GM18951 (cell line): Measurements from ENCODE around the gene STIL.
"Not testable (repeated sequence)": the region's sequence is repeated elsewhere in the genome, so short reads cannot be mapped to it uniquely, and the experiment has no call there.

Source experiments
- POLR2A ChIP-seq: IDR thresholded peaks from 4 replicates; pipeline ENCODE4 v1.6.1; 2011; ENCODE audit warnings: mild to moderate bottlenecking; ENCODE audit not compliant: insufficient read length, insufficient read depth; ENCODE audit errors: extremely low read depth
- in situ Hi-C: fragments of 300-500 bp; cut with MboI; formaldehyde crosslinking; loops from one replicate; pipeline ENCODE4 v1.12.0; 2022; ENCODE audit warnings: low sequenced_read_pairs, mixed read lengths, inconsistent platforms; ENCODE audit not compliant: unreplicated experiment

Gene STIL

GRCh38 chr1:47313915-47314664, at the start of gene STIL:
Gene STIL (minus strand): TSS chr1:47314147. CDS start chr1:47310319, 3,828 bp downstream.
- in situ Hi-C loops: no loop called here
- peak; percentile 75 for TF ChIP-seq POLR2A

- in situ Hi-C loops: no loop called here
- TF ChIP-seq POLR2A: no peak
These were observed 48.9 kb upstream of the STIL start for GRCh38 chr1:47362828-47363227.

DNA sequence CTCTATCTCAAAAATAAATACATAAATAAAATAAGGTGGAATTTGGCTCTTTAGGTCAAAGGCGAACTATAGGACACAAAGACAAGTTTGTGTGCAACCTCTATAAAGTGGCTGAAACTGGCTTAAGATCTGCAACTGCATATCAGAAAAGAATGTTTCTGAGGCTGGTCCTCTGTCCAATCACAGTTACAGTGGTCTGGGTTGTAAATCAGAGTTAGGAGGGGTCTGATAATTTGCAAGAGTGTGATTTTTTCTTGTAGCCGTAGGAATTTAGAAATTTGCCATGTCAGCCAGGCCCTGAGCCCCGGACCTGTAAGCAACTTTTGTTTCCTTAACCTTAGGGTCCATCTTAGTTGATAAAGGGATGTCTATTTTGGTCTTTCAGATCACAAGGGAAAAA, 47.4 kb upstream of the STIL start:
- no peak for TF ChIP-seq POLR2A
- in situ Hi-C loops: no loop called here

DNA sequence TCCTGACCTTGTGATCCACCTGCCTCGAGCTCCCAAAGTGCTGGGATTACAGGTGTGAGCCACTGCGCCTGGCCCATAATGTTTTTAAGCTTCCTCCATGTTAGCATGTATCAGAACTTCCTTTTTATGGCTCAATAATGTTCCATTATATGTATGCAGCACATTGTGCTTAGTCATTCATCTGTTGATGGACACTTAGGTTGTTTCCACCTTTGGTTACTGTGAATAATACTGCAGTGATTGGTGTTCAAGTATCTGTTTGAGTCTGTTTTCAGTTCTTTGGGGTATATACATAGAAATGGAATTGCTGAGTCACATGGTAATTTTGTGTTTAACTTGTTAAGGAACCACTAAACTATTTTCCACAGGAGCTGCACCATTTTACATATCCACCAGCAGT, 37.4 kb upstream of the STIL start:
- TF ChIP-seq POLR2A: no peak
- in situ Hi-C loops: no loop called here

GRCh38 chr1:47348246-47348645, 34.3 kb upstream of the STIL start:
- TF ChIP-seq POLR2A: no peak
- in situ Hi-C loops: no loop called here

DNA sequence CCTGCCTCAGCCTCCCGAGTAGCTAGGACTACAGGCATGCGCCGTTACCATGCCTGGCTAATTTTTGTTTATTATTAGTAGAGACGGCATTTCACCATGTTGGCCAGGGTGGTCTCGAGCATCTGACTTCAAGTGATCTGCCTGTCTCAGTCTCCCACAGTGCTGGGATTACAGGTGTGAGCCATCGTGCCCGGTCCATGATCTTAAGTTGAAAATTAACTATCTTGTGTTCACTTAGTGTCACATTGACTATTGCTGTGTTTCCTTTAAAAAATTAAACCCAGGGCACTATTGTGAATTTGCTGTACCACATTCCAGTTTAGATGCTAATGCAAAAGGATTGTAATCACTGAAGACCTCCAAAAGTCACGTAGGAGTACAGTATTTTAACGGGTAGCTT, 33.8 kb upstream of the STIL start:
- in situ Hi-C loops: no loop called here
- TF ChIP-seq POLR2A: no peak

GRCh38 chr1:47346979-47347378, 33.0 kb upstream of the STIL start:
- in situ Hi-C loops: not testable (repeated sequence)

- in situ Hi-C loops: no loop called here
- no peak for TF ChIP-seq POLR2A
These were observed 26.3 kb upstream of the STIL start for GRCh38 chr1:47340227-47340626.

GRCh38 chr1:47338249-47339077, 24.5 kb upstream of the STIL start:
- no peak for TF ChIP-seq POLR2A
- in situ Hi-C loops: no loop called here

DNA sequence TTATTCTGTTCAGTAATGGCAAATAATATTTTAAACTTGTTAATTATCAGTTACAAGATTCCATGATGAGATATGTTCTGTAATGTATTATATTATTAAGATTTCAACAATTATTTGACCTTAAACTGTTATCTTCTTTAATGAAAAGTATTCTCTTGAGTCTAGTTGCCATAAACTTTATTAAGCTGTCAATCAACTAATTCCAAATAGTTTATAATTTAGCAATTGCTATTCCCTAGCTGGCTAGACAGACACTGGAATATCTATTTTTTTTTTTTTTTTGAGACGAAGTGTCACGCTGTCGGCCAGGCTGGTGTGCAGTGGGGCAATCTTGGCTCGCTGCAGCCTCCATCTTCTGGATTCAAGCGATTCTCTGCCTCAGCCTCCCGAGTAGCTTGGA, 23.4 kb upstream of the STIL start:
- no peak for TF ChIP-seq POLR2A
- in situ Hi-C loops: no loop called here

GRCh38 chr1:47334765-47335435, 21.0 kb upstream of the STIL start:
- in situ Hi-C loops: no loop called here
- TF ChIP-seq POLR2A: no peak

GRCh38 chr1:47333922-47334764, 20.2 kb upstream of the STIL start:
- in situ Hi-C loops: no loop called here
- TF ChIP-seq POLR2A: peak; percentile 79

DNA sequence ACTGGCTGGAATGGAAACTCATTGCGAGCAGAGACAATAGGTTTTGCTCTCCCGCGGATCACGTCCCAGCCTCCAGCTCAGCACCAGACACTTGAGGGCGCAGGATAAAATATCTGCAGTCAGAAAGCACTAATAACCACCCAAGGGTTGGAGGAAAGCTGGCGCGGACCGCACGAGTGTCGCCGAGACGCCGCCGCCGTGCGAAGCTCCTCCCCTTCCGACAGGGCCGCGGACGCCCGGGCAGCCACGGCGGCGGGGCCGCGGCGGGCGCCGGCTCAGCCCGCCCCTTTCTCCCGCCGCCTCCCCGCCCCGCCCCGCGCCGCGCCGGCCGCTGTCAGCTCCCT, 19.6 kb upstream of the STIL start, which contains the start of gene CMPK1:
Gene CMPK1, plus strand, starts transcription at position 213 of the 344 bp plus-strand sequence. CDS start 156 bp downstream, outside the sequence.
- peak; percentile 80 for TF ChIP-seq POLR2A
- in situ Hi-C loops: no loop called here
